ENCODE results near the gene PEX7.
A peak's percentile ranks its signal among the peaks of the same experiment; 100 is the strongest.
"Not testable (repeated sequence)": the region's sequence is repeated elsewhere in the genome, so short reads cannot be mapped to it uniquely, and the experiment has no call there.

PEX7 gene

DNA sequence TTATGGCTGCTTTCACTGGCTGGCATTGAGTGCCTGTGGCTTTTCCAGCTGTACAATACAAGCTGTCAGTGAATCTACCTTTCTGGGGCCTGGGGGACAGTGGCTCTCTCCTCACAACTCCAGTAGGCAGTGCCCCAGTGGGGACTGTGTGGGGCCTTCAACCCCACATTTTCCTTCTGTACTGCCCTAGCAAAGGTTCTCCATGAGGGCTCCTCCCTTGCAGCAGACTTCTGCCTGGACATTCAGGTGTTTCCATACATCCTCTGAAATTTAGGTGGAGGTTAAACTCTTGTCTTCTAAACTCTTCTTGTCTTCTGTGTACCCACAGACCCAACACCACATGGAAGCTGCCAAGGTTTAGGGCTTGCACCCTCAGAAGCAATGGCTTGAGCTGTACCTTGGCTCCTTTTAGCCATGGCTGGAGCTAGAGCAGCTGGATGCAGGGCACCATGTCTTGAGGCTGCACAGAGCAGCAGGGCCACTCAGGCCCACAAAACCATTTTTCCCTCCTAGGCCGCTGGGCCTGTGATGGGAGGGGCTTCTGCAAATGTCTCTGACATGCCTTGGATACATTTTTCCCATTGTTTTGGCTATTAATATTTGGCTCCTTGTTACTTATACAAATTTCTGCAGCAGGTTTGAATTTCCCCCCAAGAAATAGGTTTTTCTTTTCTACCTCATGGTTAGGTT is 9.6 kb downstream of the PEX7 start:
- no peaks in the 10 kb centered on the region for H3K79me2 ChIP-seq (ENCODE audit: insufficient read depth, low read depth)
- H3K4me3 ChIP-seq (IDR thresholded peaks at IDR 0.05; ENCODE audit: insufficient read depth, low read depth, low read length), result no peak overlapping the region
- no peak overlapping the region for H3K4me2 ChIP-seq
- no peaks in the 10 kb centered on the region for H3K27me3 ChIP-seq (ENCODE audit: insufficient read depth, low read depth)
- peaks cover 16% of the 10 kb centered on the region for H3K4me1 ChIP-seq (ENCODE audit: low read depth, poor library complexity, severe bottlenecking)
- TF ChIP-seq CTCF (conservative IDR thresholded peaks at IDR 0.05; ENCODE audit: low read depth, low read length), result no peak
- H3K27ac ChIP-seq, result no peak overlapping the region
- H2AFZ ChIP-seq (ENCODE audit: low read depth), result no peak overlapping the region
- H3K9ac ChIP-seq, result no peak overlapping the region
- H3K36me3 ChIP-seq (ENCODE audit: insufficient read depth), result no peaks in the 10 kb centered on the region; the same call in 1 of the 2 replicates
- no peaks in the 10 kb centered on the region for H4K20me1 ChIP-seq (ENCODE audit: insufficient read depth)

GRCh38 chr6:136840276-136841001 is 18.0 kb downstream of the PEX7 start:
- Histone ChIP-seq H3K79me2 (ENCODE audit: insufficient read depth, low read depth) (no peaks in the 10 kb centered on the region), H4K20me1 (ENCODE audit: insufficient read depth) (no peaks in the 10 kb centered on the region), H3K36me3 (ENCODE audit: insufficient read depth) (no peaks in the 10 kb centered on the region; the same call in 1 of the 2 replicates), H3K27me3 (ENCODE audit: insufficient read depth, low read depth) (no peaks in the 10 kb centered on the region), H3K9ac (no peak overlapping the region), H3K27ac (no peak overlapping the region), H3K4me1 (ENCODE audit: low read depth, poor library complexity, severe bottlenecking) (no peaks in the 10 kb centered on the region), H3K4me2 (no peak overlapping the region), H2AFZ (ENCODE audit: low read depth) (no peak overlapping the region), H3K4me3 (IDR thresholded peaks at IDR 0.05; ENCODE audit: insufficient read depth, low read depth, low read length) (no peak overlapping the region)
- TF ChIP-seq CTCF (conservative IDR thresholded peaks at IDR 0.05; ENCODE audit: low read depth, low read length), result no peak

- Histone ChIP-seq H3K4me1 (ENCODE audit: low read depth, poor library complexity, severe bottlenecking) (no peaks in the 10 kb centered on the region), H3K27ac (no peak overlapping the region), H3K79me2 (ENCODE audit: insufficient read depth, low read depth) (no peaks in the 10 kb centered on the region), H4K20me1 (ENCODE audit: insufficient read depth) (no peaks in the 10 kb centered on the region), H3K4me3 (IDR thresholded peaks at IDR 0.05; ENCODE audit: insufficient read depth, low read depth, low read length) (no peak overlapping the region), H2AFZ (ENCODE audit: low read depth) (no peak overlapping the region), H3K4me2 (no peak overlapping the region), H3K9ac (no peak overlapping the region), H3K36me3 (ENCODE audit: insufficient read depth) (no peaks in the 10 kb centered on the region; the same call in 1 of the 2 replicates), H3K27me3 (ENCODE audit: insufficient read depth, low read depth) (no peaks in the 10 kb centered on the region)
- no peak for TF ChIP-seq CTCF (conservative IDR thresholded peaks at IDR 0.05; ENCODE audit: low read depth, low read length)
Observed at GRCh38 chr6:136843210-136843609, 20.8 kb downstream of the PEX7 start.

- Histone ChIP-seq H3K36me3 (ENCODE audit: insufficient read depth) (no peaks in the 10 kb centered on the region; the same call in 1 of the 2 replicates), H3K79me2 (ENCODE audit: insufficient read depth, low read depth) (no peaks in the 10 kb centered on the region), H4K20me1 (ENCODE audit: insufficient read depth) (no peaks in the 10 kb centered on the region), H3K4me2 (no peak overlapping the region), H3K4me1 (ENCODE audit: low read depth, poor library complexity, severe bottlenecking) (no peaks in the 10 kb centered on the region), H3K27me3 (ENCODE audit: insufficient read depth, low read depth) (no peaks in the 10 kb centered on the region), H3K4me3 (IDR thresholded peaks at IDR 0.05; ENCODE audit: insufficient read depth, low read depth, low read length) (no peak overlapping the region), H2AFZ (ENCODE audit: low read depth) (no peak overlapping the region), H3K9ac (no peak overlapping the region), H3K27ac (no peak overlapping the region)
- TF ChIP-seq CTCF (conservative IDR thresholded peaks at IDR 0.05; ENCODE audit: low read depth, low read length), result peak; percentile 78; the same call in 1 of the 2 replicates
Observed at GRCh38 chr6:136846046-136846445, 23.7 kb downstream of the PEX7 start.

DNA sequence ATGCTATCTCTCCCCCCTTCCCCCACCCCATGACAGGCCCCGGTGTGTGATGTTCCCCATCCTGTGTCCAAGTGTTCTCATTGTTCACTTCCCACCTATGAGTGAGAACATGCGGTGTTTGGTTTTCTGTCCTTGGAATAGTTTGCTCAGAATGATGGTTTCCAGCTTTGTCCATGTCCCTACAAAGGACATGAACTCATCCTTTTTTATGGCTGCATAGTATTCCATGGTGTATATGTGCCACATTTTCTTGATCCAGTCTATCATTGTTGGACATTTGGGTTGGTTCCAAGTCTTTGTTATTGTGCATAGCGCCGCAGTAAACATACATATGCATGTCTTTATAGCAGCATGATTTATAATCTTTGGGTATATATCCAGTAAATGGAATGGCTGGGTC is 24.1 kb downstream of the PEX7 start:
- not testable (repeated sequence) for H3K27ac ChIP-seq; H3K36me3 ChIP-seq (ENCODE audit: insufficient read depth); H4K20me1 ChIP-seq (ENCODE audit: insufficient read depth); H3K27me3 ChIP-seq (ENCODE audit: insufficient read depth, low read depth); H3K9ac ChIP-seq; H3K79me2 ChIP-seq (ENCODE audit: insufficient read depth, low read depth); H3K4me1 ChIP-seq (ENCODE audit: low read depth, poor library complexity, severe bottlenecking); H2AFZ ChIP-seq (ENCODE audit: low read depth); H3K4me2 ChIP-seq; H3K4me3 ChIP-seq (IDR thresholded peaks at IDR 0.05; ENCODE audit: insufficient read depth, low read depth, low read length)

DNA sequence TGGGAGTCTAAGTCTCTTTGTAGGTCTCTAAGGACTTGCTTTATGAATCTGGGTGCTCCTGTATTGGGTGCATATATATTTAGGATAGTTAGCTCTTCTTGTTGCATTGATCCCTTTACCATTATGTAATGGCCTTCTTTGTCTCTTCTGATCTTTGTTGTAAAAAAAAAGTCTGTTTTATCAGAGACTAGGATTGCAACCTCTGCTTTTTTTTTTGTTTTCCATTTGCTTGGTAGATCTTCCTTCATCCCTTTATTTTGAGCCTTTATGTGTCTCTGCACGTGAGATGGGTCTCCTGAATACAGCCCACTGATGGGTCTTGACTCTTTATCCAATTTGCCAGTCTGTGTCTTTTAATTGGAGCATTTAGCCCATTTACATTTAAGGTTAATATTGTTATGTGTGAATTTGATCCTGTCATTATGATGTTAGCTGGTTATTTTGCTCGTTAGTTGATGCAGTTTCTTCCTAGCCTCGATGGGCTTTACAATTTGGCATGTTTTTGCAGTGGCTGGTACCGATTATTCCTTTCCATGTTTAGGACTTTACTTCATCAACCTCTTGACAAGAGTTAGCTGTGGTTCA is 27.7 kb downstream of the PEX7 start:
- not testable (repeated sequence) for H3K9ac ChIP-seq; H4K20me1 ChIP-seq (ENCODE audit: insufficient read depth); H2AFZ ChIP-seq (ENCODE audit: low read depth); H3K36me3 ChIP-seq (ENCODE audit: insufficient read depth); H3K4me1 ChIP-seq (ENCODE audit: low read depth, poor library complexity, severe bottlenecking); H3K4me2 ChIP-seq; H3K27ac ChIP-seq; H3K79me2 ChIP-seq (ENCODE audit: insufficient read depth, low read depth); H3K27me3 ChIP-seq (ENCODE audit: insufficient read depth, low read depth); H3K4me3 ChIP-seq (IDR thresholded peaks at IDR 0.05; ENCODE audit: insufficient read depth, low read depth, low read length)
